Measurements from ENCODE around the gene UBE2F.

Gene UBE2F

DNA sequence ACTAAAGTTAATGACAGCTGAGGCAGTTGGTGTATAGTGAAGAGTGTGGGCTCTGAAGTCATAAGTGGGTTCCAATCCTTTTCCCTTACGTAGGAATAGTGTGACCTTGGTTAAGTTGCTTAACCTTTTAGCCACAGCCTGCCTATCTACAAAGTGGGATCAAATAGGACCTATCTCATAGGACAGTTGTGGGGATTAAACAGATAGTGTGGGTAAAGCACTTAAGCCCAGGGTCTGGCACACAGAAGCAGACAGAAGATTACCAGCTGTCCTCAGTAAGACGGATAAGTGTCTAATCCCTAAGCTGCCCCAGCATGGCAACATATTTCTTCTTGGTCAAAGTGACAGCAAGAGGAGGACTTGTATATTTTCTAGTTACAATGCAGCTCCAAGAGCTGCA is 28.2 kb downstream of the UBE2F start:
- Histone ChIP-seq H3K4me3 (ENCODE audit: low read depth in 1 of 2, low read length in 1 of 2) (no peak overlapping the region), H3K27me3 (no peaks in the 10 kb centered on the region), H3K27ac (no peak overlapping the region), H3K36me3 (peaks cover 27% of the 10 kb centered on the region), H3K9me3 (no peaks in the 10 kb centered on the region), H3K4me1 (ENCODE audit: control insufficient read depth in 1 of 2, insufficient read depth in 1 of 2, low read depth in 1 of 2, low read length in 1 of 2) (peaks cover 10% of the 10 kb centered on the region in 2 experiments)
- TF ChIP-seq, protein P1, sequence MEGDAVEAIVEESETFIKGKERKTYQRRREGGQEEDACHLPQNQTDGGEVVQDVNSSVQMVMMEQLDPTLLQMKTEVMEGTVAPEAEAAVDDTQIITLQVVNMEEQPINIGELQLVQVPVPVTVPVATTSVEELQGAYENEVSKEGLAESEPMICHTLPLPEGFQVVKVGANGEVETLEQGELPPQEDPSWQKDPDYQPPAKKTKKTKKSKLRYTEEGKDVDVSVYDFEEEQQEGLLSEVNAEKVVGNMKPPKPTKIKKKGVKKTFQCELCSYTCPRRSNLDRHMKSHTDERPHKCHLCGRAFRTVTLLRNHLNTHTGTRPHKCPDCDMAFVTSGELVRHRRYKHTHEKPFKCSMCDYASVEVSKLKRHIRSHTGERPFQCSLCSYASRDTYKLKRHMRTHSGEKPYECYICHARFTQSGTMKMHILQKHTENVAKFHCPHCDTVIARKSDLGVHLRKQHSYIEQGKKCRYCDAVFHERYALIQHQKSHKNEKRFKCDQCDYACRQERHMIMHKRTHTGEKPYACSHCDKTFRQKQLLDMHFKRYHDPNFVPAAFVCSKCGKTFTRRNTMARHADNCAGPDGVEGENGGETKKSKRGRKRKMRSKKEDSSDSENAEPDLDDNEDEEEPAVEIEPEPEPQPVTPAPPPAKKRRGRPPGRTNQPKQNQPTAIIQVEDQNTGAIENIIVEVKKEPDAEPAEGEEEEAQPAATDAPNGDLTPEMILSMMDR (IDR thresholded peaks at IDR 0.05), result no peak

DNA sequence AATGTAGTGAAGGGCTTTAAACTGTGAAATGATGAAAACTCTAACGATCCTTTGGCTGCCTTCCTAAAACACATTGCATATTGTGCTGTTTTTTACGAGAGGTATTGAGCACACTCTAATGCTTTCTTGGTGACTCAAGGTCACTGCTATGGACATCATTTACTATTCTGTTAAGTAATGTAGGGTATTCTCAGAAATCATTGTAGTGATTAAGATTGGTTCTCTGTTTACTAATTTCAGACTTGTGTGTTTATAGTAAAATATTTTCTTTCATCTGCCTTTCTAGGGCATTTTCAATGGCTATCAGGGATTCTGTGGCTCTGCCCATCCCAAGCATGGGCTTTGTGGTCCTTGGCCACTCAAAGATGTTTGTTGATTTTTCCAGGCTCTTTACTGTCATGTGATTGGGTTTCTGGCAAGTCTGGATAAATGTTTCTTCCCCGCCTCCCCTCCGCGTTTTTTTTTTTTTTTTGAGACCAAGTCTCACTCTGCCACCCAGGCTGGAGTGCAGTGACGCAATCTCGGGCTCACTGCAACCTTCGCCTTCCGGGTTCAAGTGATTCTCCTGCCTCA is 29.3 kb downstream of the UBE2F start:
- peaks cover 27% of the 10 kb centered on the region for H3K36me3 ChIP-seq
- H3K4me3 ChIP-seq (ENCODE audit: low read depth in 1 of 2, low read length in 1 of 2), result no peak overlapping the region
- TF ChIP-seq, protein P1 (IDR thresholded peaks at IDR 0.05), result no peak

DNA sequence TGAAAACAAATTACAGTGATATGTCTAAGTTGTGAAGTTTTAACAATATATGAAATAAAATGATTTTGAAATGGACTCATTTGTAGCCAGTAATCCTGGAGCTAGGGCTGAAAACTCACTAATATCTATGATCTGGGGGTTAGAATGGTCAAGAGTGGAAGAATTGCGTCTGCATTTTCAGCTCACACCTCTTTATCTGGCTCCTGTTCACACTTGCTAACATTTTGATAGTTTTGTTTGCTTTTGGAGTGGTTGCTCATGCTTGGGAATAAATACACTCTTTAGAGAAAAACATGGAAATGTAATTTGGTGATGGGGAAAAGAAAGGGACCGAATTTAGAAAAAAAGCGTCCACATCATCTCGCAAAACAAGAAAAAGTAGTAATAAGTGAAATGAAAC is 30.7 kb downstream of the UBE2F start:
- TF ChIP-seq, protein P1 (IDR thresholded peaks at IDR 0.05), result no peak
- H3K27ac ChIP-seq, result no peak overlapping the region

More for the DNA sequence above, 29.3 kb downstream of the UBE2F start:
- Histone ChIP-seq H3K4me1 (ENCODE audit: control insufficient read depth in 1 of 2, insufficient read depth in 1 of 2, low read depth in 1 of 2, low read length in 1 of 2) (peaks cover 0 to under 1% of the 10 kb centered on the region in 2 experiments), H3K27me3 (no peaks in the 10 kb centered on the region), H3K9me3 (no peaks in the 10 kb centered on the region), H3K27ac (no peak overlapping the region)

DNA sequence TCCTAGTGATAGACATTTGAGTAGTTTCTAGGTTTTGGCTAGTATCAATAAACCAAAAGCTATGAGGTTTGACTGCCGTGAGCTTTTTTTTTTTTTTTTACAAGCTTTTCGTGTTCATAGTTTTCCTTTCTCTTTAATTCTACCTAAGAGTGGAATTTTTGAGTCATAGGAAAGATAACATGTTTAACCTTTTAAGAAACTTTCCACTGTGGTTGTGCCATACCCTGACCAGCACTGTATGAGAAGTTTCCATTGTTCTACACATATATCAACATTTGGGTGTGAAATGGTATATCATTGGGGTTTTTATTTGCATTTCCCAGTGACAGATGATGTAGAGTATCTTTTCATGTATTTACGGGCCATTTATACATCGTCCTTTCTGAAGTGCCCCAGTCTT is 31.7 kb downstream of the UBE2F start:
- Histone ChIP-seq H3K4me3 (ENCODE audit: low read depth in 1 of 2, low read length in 1 of 2) (no peak overlapping the region), H3K27ac (no peak overlapping the region), H3K27me3 (no peaks in the 10 kb centered on the region), H3K9me3 (no peaks in the 10 kb centered on the region), H3K4me1 (ENCODE audit: control insufficient read depth in 1 of 2, insufficient read depth in 1 of 2, low read depth in 1 of 2, low read length in 1 of 2) (no peaks in the 10 kb centered on the region), H3K36me3 (peaks cover 12% of the 10 kb centered on the region)
- TF ChIP-seq, protein P1 (IDR thresholded peaks at IDR 0.05), result no peak

More for the DNA sequence above, 30.7 kb downstream of the UBE2F start:
- no peak overlapping the region for H3K4me3 ChIP-seq (ENCODE audit: low read depth in 1 of 2, low read length in 1 of 2)
- no peaks in the 10 kb centered on the region for H3K9me3 ChIP-seq
- H3K4me1 ChIP-seq (ENCODE audit: control insufficient read depth in 1 of 2, insufficient read depth in 1 of 2, low read depth in 1 of 2, low read length in 1 of 2), result no peaks in the 10 kb centered on the region
- H3K27me3 ChIP-seq, result no peaks in the 10 kb centered on the region
- H3K36me3 ChIP-seq, result peaks cover 20% of the 10 kb centered on the region

DNA sequence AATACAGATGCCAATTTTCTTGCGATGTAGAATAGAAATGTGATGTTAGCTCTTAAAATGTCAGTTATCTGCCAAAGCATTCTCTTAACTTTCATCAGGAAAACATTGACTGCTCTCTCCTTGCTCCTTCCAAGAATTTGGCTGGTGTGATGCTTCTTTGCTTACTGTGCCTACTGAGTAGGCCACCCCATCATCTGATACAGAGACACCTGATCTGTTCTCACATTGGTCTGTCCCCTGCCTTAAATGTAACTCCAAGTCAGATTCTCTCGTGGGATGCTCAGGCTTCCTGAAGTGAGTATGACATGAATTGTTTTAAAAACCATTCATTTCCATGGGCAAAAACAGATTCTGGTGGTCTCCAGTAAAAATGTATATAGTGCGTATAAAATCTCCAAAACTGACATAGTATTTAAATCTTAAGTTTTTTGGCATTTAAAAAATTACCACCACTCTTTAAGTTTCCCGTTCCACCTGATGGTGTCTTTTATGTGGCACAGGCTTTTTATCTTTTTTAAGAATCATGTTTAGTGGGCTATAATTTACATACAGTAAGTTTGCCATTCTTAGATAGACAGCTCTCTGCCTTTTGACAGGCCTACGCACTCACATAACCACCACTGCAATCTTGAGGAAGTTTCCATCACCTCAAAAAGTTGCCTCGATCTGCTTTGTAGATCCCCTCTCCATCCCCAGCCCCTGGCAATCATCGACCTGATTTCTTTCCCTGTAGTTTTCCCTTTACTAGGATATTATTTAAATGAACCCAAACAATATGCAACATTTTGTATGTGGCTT is 36.6 kb downstream of the UBE2F start:
- no peaks in the 10 kb centered on the region for H3K27me3 ChIP-seq
- no peak overlapping the region for H3K4me3 ChIP-seq (ENCODE audit: low read depth in 1 of 2, low read length in 1 of 2)
- H3K9me3 ChIP-seq, result no peaks in the 10 kb centered on the region
- peaks cover 6% of the 10 kb centered on the region for H3K36me3 ChIP-seq
- TF ChIP-seq, protein P1 (IDR thresholded peaks at IDR 0.05), result no peak
- H3K4me1 ChIP-seq (ENCODE audit: control insufficient read depth in 1 of 2, insufficient read depth in 1 of 2, low read depth in 1 of 2, low read length in 1 of 2), result peaks cover 8% of the 10 kb centered on the region in 2 experiments
- H3K27ac ChIP-seq, result no peak overlapping the region
